HepG2 (cell line): ENCODE results near the gene USP2. TPM values are rescaled to one million over a fixed set of nuclear protein-coding genes. Genes with fewer than 3 reads are reported as not detected.

Experiments used
- ARID2 ChIP-seq: sonication (generic); formaldehyde crosslinking; IDR thresholded peaks from 2 replicates; pipeline ENCODE4 v1.8.1; 2022; ENCODE audit warnings: mild to moderate bottlenecking, missing genetic modification reagents, borderline replicate concordance
- BHLHE40 ChIP-seq: IDR thresholded peaks from 2 replicates; pipeline ENCODE4 v1.6.1; 2011; ENCODE audit warnings: low read length, improper control_type of control experiment
- CBFB ChIP-seq: sonication (generic); formaldehyde crosslinking; IDR thresholded peaks from 2 replicates; pipeline ENCODE4 v1.4.0; 2020; ENCODE audit warnings: missing genetic modification reagents
- CCAR2 ChIP-seq: fragments of 200-400 bp; formaldehyde crosslinking; optimal IDR thresholded peaks from 2 replicates; pipeline ENCODE3; 2018; ENCODE audit warnings: low read depth, mild to moderate bottlenecking, low read length, moderate library complexity
- CREM ChIP-seq, 2 experiments: sonication (generic) in 1 of 2; formaldehyde crosslinking in 1 of 2; IDR thresholded peaks; 2 replicates each; pipeline versions ENCODE4 v1.4.0 to v1.6.1; 2016 to 2020; ENCODE audit warnings: antibody characterized with exemption in 1 of 2, mild to moderate bottlenecking in 1 of 2, missing genetic modification reagents in 1 of 2
- HDAC1 ChIP-seq: sonication (generic); formaldehyde crosslinking; IDR thresholded peaks from 2 replicates; pipeline ENCODE4 v1.5.1; 2020; ENCODE audit warnings: mild to moderate bottlenecking, missing genetic modification reagents
- HNRNPLL ChIP-seq: fragments of 200-400 bp; formaldehyde crosslinking; IDR thresholded peaks from 2 replicates; pipeline ENCODE4 v1.6.1; 2017; ENCODE audit warnings: mild to moderate bottlenecking, low read depth, low read length; ENCODE audit not compliant: poor library complexity, severe bottlenecking
- IRF2 ChIP-seq: IDR thresholded peaks from 2 replicates; pipeline ENCODE4 v1.6.1; 2018; ENCODE audit warnings: missing genetic modification reagents, missing compliant biosample characterization
- MYC ChIP-seq: sonication (generic); formaldehyde crosslinking; IDR thresholded peaks from 2 replicates; pipeline ENCODE4 v1.9.0; 2021; ENCODE audit warnings: missing genetic modification reagents, borderline replicate concordance
- NFATC3 ChIP-seq: sonication (generic); formaldehyde crosslinking; IDR thresholded peaks from 2 replicates; pipeline ENCODE4 v1.5.1; 2020; ENCODE audit warnings: mild to moderate bottlenecking, missing genetic modification reagents
- RFXAP ChIP-seq: sonication (generic); formaldehyde crosslinking; IDR thresholded peaks from 2 replicates; pipeline ENCODE4 v1.4.0; 2020; ENCODE audit warnings: missing genetic modification reagents, borderline replicate concordance
- RXRA ChIP-seq: sonication (generic); formaldehyde crosslinking; IDR thresholded peaks from 2 replicates; pipeline ENCODE4 v1.5.1; 2020; ENCODE audit warnings: missing genetic modification reagents
- SATB2 ChIP-seq: sonication (generic); formaldehyde crosslinking; IDR thresholded peaks from 2 replicates; pipeline ENCODE4 v1.5.0; 2020; ENCODE audit warnings: missing genetic modification reagents
- SIX1 ChIP-seq: sonication (generic); formaldehyde crosslinking; IDR thresholded peaks from 2 replicates; pipeline ENCODE4 v1.4.0; 2020; ENCODE audit warnings: missing genetic modification reagents, borderline replicate concordance
- ZBTB21 ChIP-seq: sonication (generic); formaldehyde crosslinking; IDR thresholded peaks from 2 replicates; pipeline ENCODE4 v1.4.0; 2020; ENCODE audit warnings: missing genetic modification reagents
- ZFP62 ChIP-seq: sonication (generic); formaldehyde crosslinking; IDR thresholded peaks from 2 replicates; pipeline ENCODE4 v1.4.0; 2020; ENCODE audit warnings: missing genetic modification reagents
- ZFX ChIP-seq: sonication (generic); formaldehyde crosslinking; IDR thresholded peaks from 2 replicates; pipeline ENCODE4 v1.4.0; 2020; ENCODE audit warnings: mild to moderate bottlenecking, low read depth, missing genetic modification reagents, moderate library complexity
- ZKSCAN8 ChIP-seq: IDR thresholded peaks from 2 replicates; pipeline ENCODE4 v1.6.1; 2016; ENCODE audit warnings: borderline replicate concordance, missing genetic modification reagents, missing compliant biosample characterization
- ZNF292 ChIP-seq: sonication (generic); formaldehyde crosslinking; IDR thresholded peaks from 2 replicates; pipeline ENCODE4 v1.8.1; 2022; ENCODE audit warnings: mild to moderate bottlenecking, low read depth, missing genetic modification reagents, borderline replicate concordance
- ZNF33B ChIP-seq: sonication (generic); formaldehyde crosslinking; IDR thresholded peaks from 2 replicates; pipeline ENCODE4 v1.5.1; 2020; ENCODE audit warnings: mild to moderate bottlenecking, missing genetic modification reagents
- ZNF781 ChIP-seq: sonication (generic); formaldehyde crosslinking; IDR thresholded peaks from 2 replicates; pipeline ENCODE4 v1.5.1; 2020; ENCODE audit warnings: borderline replicate concordance, mild to moderate bottlenecking, missing genetic modification reagents; ENCODE audit errors: not compliant biosample characterization
- polyA plus RNA-seq, 8 experiments: library from polyadenylated mRNA; depleted of rRNA in 3 of 8; stranded (reverse) in 7 of 8; unstranded in 1 of 8; fragments of >200 nt; fragmentation: Illumina TruSeq in 4 of 8; extraction: Trizol in 4 of 8; gene quantifications; 2 replicates each; pipeline versions ENCODE4 v1.2.1 to v1.2.3, GENCODE V29; 2011 to 2016; ENCODE audit warnings: low read depth in 4 of 8, missing spikeins in 1 of 8, mixed read lengths in 1 of 8; ENCODE audit not compliant: insufficient read depth in 1 of 8
- total RNA-seq, 5 experiments: library from RNA; depleted of rRNA; stranded (reverse); fragments of >200 nt; fragmentation: Illumina TruSeq; extraction: Trizol; gene quantifications; 2 replicates each; pipeline ENCODE4 v1.2.3, GENCODE V29; 2016; ENCODE audit warnings: low read depth in 1 of 5
- TF ChIP-seq, protein P1 (sequence below): sonication (generic); formaldehyde crosslinking; IDR thresholded peaks from 2 replicates; pipeline ENCODE4 v1.5.0; 2020; ENCODE audit warnings: missing genetic modification reagents
- TF ChIP-seq, protein P2 (sequence below): sonication (generic); IDR thresholded peaks from 2 replicates; pipeline ENCODE4 v1.6.1; 2016; ENCODE audit warnings: low read depth, borderline replicate concordance
- TF ChIP-seq, protein P3 (sequence below): IDR thresholded peaks from 2 replicates; pipeline ENCODE4 v1.6.1; 2018; ENCODE audit warnings: missing genetic modification reagents, mild to moderate bottlenecking, missing compliant biosample characterization
- TF ChIP-seq, protein P4 (sequence below): IDR thresholded peaks from 2 replicates; pipeline ENCODE4 v1.6.1; 2016; ENCODE audit warnings: missing genetic modification reagents, missing compliant biosample characterization

USP2 gene
- total and polyA plus RNA-seq, 2 of the 13 experiments (the other 11 are each of a cell fraction or from before 2014, with no cell fraction given): 2.5 to 6.0 TPM

DNA sequence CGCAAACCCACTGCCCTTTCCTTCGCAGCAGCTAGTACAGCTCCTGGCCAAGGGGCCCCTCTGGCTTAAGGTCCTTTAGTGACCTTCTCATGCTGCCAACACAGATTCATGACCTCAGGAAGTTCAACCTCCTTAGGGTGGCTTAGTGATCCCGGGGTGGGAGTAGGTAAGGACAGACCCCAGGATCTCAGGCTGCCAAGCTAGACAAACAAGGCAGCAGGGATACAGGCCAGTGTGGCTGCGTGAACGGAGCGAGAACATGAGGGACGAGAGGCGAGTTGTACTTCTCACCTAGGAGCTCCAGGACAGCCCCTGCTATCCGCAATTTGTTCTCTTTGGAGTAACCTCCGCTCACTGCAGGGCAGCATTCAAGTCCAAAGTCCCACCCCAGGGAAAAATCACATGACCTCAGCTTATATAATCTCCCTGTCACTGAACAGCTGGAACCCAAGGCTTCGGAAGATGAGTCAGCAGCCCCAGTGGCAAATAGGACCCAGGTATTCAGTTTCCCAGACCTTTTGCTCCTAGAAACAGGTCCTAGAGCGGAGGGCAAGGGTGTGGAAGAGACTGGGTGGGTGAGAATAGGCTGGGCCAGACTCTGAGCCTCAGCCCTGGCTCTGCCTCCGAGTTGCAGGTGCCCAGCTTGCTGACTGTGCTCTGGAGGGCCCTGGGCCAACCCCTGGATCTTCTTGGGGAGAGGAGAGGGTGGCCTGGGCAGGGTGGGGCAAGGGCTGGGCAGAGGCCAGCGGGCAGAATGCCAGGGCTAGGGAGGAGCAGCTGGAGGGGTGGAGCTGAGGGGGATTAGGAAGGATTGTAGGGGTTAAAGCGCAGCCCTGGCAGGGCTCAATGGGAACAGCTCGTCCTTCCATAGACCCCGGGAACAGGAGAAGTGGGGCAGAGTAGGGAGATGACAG, 13.1 kb downstream of the USP2 start (continued):
- TF ChIP-seq, protein P1, sequence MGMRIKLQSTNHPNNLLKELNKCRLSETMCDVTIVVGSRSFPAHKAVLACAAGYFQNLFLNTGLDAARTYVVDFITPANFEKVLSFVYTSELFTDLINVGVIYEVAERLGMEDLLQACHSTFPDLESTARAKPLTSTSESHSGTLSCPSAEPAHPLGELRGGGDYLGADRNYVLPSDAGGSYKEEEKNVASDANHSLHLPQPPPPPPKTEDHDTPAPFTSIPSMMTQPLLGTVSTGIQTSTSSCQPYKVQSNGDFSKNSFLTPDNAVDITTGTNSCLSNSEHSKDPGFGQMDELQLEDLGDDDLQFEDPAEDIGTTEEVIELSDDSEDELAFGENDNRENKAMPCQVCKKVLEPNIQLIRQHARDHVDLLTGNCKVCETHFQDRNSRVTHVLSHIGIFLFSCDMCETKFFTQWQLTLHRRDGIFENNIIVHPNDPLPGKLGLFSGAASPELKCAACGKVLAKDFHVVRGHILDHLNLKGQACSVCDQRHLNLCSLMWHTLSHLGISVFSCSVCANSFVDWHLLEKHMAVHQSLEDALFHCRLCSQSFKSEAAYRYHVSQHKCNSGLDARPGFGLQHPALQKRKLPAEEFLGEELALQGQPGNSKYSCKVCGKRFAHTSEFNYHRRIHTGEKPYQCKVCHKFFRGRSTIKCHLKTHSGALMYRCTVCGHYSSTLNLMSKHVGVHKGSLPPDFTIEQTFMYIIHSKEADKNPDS (CRISPR knock-in tag): peak; percentile 73; the same call in 1 of the 2 replicates
- 0 out of 2 replicates have a peak, but pooled peaks have one; percentile 55 for TF ChIP-seq SATB2 (CRISPR knock-in tag)
- TF ChIP-seq ZKSCAN8: peak; percentile 87
- peak; percentile 49; the same call in 1 of the 2 replicates for TF ChIP-seq MYC (CRISPR knock-in tag)
- TF ChIP-seq, protein P2, sequence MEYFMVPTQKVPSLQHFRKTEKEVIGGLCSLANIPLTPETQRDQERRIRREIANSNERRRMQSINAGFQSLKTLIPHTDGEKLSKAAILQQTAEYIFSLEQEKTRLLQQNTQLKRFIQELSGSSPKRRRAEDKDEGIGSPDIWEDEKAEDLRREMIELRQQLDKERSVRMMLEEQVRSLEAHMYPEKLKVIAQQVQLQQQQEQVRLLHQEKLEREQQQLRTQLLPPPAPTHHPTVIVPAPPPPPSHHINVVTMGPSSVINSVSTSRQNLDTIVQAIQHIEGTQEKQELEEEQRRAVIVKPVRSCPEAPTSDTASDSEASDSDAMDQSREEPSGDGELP: peak; percentile 99
- TF ChIP-seq, protein P3, sequence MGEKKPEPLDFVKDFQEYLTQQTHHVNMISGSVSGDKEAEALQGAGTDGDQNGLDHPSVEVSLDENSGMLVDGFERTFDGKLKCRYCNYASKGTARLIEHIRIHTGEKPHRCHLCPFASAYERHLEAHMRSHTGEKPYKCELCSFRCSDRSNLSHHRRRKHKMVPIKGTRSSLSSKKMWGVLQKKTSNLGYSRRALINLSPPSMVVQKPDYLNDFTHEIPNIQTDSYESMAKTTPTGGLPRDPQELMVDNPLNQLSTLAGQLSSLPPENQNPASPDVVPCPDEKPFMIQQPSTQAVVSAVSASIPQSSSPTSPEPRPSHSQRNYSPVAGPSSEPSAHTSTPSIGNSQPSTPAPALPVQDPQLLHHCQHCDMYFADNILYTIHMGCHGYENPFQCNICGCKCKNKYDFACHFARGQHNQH (CRISPR knock-in tag): peak; percentile 56; the same call in 1 of the 2 replicates
- TF ChIP-seq, protein P4, sequence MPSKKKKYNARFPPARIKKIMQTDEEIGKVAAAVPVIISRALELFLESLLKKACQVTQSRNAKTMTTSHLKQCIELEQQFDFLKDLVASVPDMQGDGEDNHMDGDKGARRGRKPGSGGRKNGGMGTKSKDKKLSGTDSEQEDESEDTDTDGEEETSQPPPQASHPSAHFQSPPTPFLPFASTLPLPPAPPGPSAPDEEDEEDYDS (CRISPR knock-in tag): peak; percentile 54; the same call in 1 of the 2 replicates
- TF ChIP-seq ZNF781 (CRISPR knock-in tag): no peak
- TF ChIP-seq CCAR2: no peak
- TF ChIP-seq HNRNPLL: peak; percentile 36
- peak; percentile 78 for TF ChIP-seq RFXAP
- TF ChIP-seq SIX1 (CRISPR knock-in tag): no peak
- TF ChIP-seq NFATC3 (CRISPR knock-in tag): no peak
- peak; percentile 81 for TF ChIP-seq IRF2 (CRISPR knock-in tag)
- peak; percentile 93 for TF ChIP-seq HDAC1 (CRISPR knock-in tag)
- TF ChIP-seq ARID2 (CRISPR knock-in tag): no peak
- 0 out of 2 replicates have a peak, but pooled peaks have one; percentile 30 for TF ChIP-seq ZNF292 (CRISPR knock-in tag)
- peak; percentile 87 for TF ChIP-seq RXRA (CRISPR knock-in tag)
- peak; percentile 27; the same call in 1 of the 2 replicates for TF ChIP-seq ZFX (CRISPR knock-in tag)
- no peak for TF ChIP-seq ZNF33B (CRISPR knock-in tag)
- peak; percentile 70 for TF ChIP-seq CREM (IDR thresholded peaks at IDR 0.05)
- TF ChIP-seq CREM (CRISPR knock-in tag; IDR thresholded peaks at IDR 0.05): no peak
- peak; percentile 45; the same call in 1 of the 2 replicates for TF ChIP-seq BHLHE40
- no peak for TF ChIP-seq CBFB (CRISPR knock-in tag)
- no peak for TF ChIP-seq ZFP62 (CRISPR knock-in tag)
- 0 out of 2 replicates have a peak, but pooled peaks have one; percentile 44 for TF ChIP-seq ZBTB21 (CRISPR knock-in tag)
